Right lobe of liver (tissue), 6 donors: Measurements from ENCODE around the gene PCLO. TPM values are rescaled to one million over a fixed set of nuclear protein-coding genes. Genes with fewer than 3 reads are reported as not detected.

Experiments
- ATAC-seq, 4 donors: fragments of 200-7000 bp; cut with Tn5 transposase; one replicate each; pipeline ENCODE4 v1.9.1; 2020; ENCODE audit warnings: mild to moderate bottlenecking in 4 of 4, moderate library complexity in 4 of 4
- DNase-seq, 3 donors: peaks; one replicate each; pipeline ENCODE4 v3.0.0-alpha.2; 2020
- H3K27ac ChIP-seq, 3 donors: fragments of 200-600 bp; one replicate each; pipeline ENCODE4 v1.8.0; 2022
- H3K27me3 ChIP-seq, 2 donors: fragments of 200-600 bp; one replicate each; pipeline ENCODE4 v1.8.0; 2022
- H3K36me3 ChIP-seq, 4 donors: fragments of 200-600 bp; sonication (generic) in 1 of 4; one replicate each; pipeline versions ENCODE4 v1.5.1 to v1.8.0; 2017 to 2022; ENCODE audit warnings: control low read depth in 1 of 4
- H3K4me1 ChIP-seq, 4 donors: fragments of 200-600 bp; sonication (generic) in 1 of 4; one replicate each; pipeline versions ENCODE4 v1.5.1 to v1.8.0; 2017 to 2022; ENCODE audit warnings: control low read depth in 1 of 4
- H3K4me3 ChIP-seq, 3 donors: fragments of 200-600 bp; one replicate each; pipeline ENCODE4 v1.8.0; 2022
- H3K9me3 ChIP-seq, 4 donors: fragments of 200-600 bp; sonication (generic) in 1 of 4; one replicate each; pipeline versions ENCODE4 v1.5.1 to v1.8.0; 2017 to 2022; ENCODE audit warnings: control low read depth in 1 of 4
- POLR2A ChIP-seq: fragments of 450-650 bp; IDR thresholded peaks from one replicate; pipeline ENCODE4 v1.6.1; 2017; ENCODE audit warnings: antibody characterized with exemption, mild to moderate bottlenecking
- WGBS: methylation state at CpG from one replicate; pipeline ENCODE4 v1.1.6; 2018; ENCODE audit warnings: low coverage, low lambda C conversion rate; ENCODE audit not compliant: insufficient coverage; ENCODE audit errors: missing lambda C conversion rate; 5-methylcytosine and 5-hydroxymethylcytosine counted together
- intact Hi-C, 2 donors: fragments of 100-400 bp; cut with DNase I; formaldehyde crosslinking; loops; one replicate each; pipeline versions ENCODE4 v1.11.2 to v1.14.1; 2022
- total RNA-seq, 6 experiments: library from RNA; depleted of rRNA in 2 of 6; stranded (reverse); fragments of >200 nt in 2 of 6; fragmentation: NEBNext Ultra II Directional in 3 of 6; extraction: Animal tissue kit (Norgen Biotek cat#: 25700) in 3 of 6; gene quantifications; one replicate each; pipeline versions ENCODE4 v1.1.0 to v1.2.4, GENCODE V29; 2016 to 2023
- TF ChIP-seq, protein P1 (sequence below), 4 donors: fragments of 200-600 bp in 3 of 4; fragments of 450-650 bp in 1 of 4; IDR thresholded peaks; one replicate each; pipeline versions ENCODE4 v1.5.1 to v1.8.0; 2016 to 2022; ENCODE audit warnings: antibody characterized with exemption in 4 of 4, mild to moderate bottlenecking in 2 of 4
- donor health status: DM: no; HTN: yes; CAD: no.
- donor health status: DM: no; HTN: no; CAD: no.
- donor health status: DM: no; HTN: no; CAD: no.
- donor health status: DM: no; HTN: yes; CAD: no.
- donor health status: DM: no; HTN: yes; CAD: no.

Gene PCLO
- total RNA-seq, 6 experiments from 2014 or later: 0.22 to 1.1 (median 0.33) TPM

- Histone ChIP-seq H3K9me3 (no peaks in the 10 kb centered on the region), H3K36me3 (no peaks in the 10 kb centered on the region), H3K4me3 (no peak overlapping the region), H3K27ac (no peak overlapping the region), H3K27me3 (no peaks in the 10 kb centered on the region), H3K4me1 (no peaks in the 10 kb centered on the region)
- ATAC-seq (no peak), DNase-seq (no peak)
- TF ChIP-seq, protein P1, sequence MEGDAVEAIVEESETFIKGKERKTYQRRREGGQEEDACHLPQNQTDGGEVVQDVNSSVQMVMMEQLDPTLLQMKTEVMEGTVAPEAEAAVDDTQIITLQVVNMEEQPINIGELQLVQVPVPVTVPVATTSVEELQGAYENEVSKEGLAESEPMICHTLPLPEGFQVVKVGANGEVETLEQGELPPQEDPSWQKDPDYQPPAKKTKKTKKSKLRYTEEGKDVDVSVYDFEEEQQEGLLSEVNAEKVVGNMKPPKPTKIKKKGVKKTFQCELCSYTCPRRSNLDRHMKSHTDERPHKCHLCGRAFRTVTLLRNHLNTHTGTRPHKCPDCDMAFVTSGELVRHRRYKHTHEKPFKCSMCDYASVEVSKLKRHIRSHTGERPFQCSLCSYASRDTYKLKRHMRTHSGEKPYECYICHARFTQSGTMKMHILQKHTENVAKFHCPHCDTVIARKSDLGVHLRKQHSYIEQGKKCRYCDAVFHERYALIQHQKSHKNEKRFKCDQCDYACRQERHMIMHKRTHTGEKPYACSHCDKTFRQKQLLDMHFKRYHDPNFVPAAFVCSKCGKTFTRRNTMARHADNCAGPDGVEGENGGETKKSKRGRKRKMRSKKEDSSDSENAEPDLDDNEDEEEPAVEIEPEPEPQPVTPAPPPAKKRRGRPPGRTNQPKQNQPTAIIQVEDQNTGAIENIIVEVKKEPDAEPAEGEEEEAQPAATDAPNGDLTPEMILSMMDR (IDR thresholded peaks at IDR 0.05): no peak
- TF ChIP-seq POLR2A: no peak
- 51% methylated on average over 5 of the region's 5 CpGs for WGBS
- intact Hi-C loops: no loop called here
These were observed 406.8 kb downstream of the PCLO start for GRCh38 chr7:82755705-82756551.

GRCh38 chr7:82750007-82750406, 412.7 kb downstream of the PCLO start:
- TF ChIP-seq, protein P1 (IDR thresholded peaks at IDR 0.05): no peak
- TF ChIP-seq POLR2A: no peak
- Histone ChIP-seq H3K9me3 (no peaks in the 10 kb centered on the region), H3K4me1 (no peaks in the 10 kb centered on the region), H3K4me3 (no peak overlapping the region), H3K36me3 (no peaks in the 10 kb centered on the region), H3K27me3 (no peaks in the 10 kb centered on the region), H3K27ac (no peak overlapping the region)
- 18% methylated on average over 2 of the region's 2 CpGs for WGBS
- no peak for DNase-seq
- intact Hi-C loops: no loop called here
- no peak for ATAC-seq

DNA sequence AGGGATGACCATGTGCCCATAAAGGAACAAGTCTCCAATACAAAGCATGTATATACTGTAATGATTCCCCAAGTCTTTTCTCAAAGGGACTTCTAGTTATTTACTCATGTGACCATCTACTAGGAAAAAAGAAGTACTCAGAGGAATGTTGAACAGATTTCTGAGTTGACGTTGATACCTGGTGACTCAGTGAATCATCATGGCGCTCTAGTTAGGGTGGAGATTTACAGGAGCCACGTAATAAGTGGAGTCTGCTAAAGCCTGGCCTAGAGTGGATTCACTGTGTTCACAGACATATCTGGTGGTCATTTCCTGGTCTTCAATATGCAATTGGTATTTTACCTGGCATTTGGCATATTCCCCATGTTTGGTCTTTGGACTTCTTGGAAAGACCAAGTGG, 416.9 kb downstream of the PCLO start:
- DNase-seq (no peak), ATAC-seq (no peak)
- WGBS: 41% methylated on average over 2 of the region's 3 CpGs
- TF ChIP-seq, protein P1 (IDR thresholded peaks at IDR 0.05): no peak
- no peak for TF ChIP-seq POLR2A
- Histone ChIP-seq H3K27me3 (no peaks in the 10 kb centered on the region), H3K4me3 (no peak overlapping the region), H3K9me3 (no peaks in the 10 kb centered on the region), H3K4me1 (no peaks in the 10 kb centered on the region), H3K36me3 (no peaks in the 10 kb centered on the region), H3K27ac (no peak overlapping the region)
- intact Hi-C loops: no loop called here

DNA sequence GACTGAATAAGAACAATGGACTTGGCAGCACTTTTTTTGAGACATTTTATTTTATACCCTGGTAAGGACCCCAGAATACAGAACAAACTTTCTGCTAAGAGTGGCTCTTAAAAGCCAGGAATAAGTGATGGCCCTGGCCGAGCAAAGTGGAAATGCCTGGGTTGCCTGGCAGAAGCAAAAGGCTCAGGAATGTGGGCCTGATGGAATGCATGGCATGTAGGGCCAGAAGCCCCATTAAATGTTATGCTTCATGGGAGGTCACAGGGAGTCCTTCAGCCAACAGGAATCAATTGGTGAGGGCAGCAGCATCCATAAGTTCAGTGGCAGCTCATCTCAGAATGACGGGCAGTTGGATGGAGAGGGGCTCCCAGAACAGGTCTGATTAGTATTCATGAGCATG, 417.6 kb downstream of the PCLO start:
- H3K36me3 ChIP-seq: no peaks in the 10 kb centered on the region
- no peak for DNase-seq
- H3K27me3 ChIP-seq: no peaks in the 10 kb centered on the region
- H3K9me3 ChIP-seq: no peaks in the 10 kb centered on the region
- H3K4me3 ChIP-seq: no peak overlapping the region
- no peak overlapping the region for H3K27ac ChIP-seq
- ATAC-seq: no peak
- H3K4me1 ChIP-seq: no peaks in the 10 kb centered on the region
- intact Hi-C loops: no loop called here
- no peak for TF ChIP-seq POLR2A
- TF ChIP-seq, protein P1 (IDR thresholded peaks at IDR 0.05): no peak
- WGBS: 42% methylated on average over 2 of the region's 2 CpGs
